Measurements from ENCODE around the gene CCL23.

DNA sequence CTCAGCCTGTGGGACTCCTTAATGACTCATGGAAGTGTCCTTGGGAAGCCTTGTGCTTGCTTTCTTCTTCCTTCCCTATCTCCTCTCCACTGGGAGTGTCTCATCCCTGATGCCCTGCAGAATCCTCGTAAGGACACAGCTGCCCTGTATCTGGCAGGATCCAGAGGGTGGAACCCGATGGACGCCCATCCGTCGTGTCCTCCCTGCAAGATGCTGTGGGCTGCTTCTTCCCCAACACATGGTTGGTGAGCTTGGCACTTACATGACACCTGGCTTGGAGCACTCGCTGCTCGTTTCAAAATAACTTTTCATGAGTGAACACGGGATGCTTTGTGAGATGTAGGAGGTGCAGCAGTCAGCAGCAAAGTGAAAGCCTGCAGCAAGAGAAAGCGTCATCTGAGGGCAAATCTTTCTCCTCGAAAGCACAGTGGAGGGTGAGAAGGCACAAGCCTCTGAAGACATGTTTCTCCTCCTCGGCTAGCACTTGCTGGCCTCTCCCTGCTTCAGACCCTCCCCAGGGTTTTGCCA lies 19.7 kb downstream of the CCL23 start:
- TF ChIP-seq, protein P1, sequence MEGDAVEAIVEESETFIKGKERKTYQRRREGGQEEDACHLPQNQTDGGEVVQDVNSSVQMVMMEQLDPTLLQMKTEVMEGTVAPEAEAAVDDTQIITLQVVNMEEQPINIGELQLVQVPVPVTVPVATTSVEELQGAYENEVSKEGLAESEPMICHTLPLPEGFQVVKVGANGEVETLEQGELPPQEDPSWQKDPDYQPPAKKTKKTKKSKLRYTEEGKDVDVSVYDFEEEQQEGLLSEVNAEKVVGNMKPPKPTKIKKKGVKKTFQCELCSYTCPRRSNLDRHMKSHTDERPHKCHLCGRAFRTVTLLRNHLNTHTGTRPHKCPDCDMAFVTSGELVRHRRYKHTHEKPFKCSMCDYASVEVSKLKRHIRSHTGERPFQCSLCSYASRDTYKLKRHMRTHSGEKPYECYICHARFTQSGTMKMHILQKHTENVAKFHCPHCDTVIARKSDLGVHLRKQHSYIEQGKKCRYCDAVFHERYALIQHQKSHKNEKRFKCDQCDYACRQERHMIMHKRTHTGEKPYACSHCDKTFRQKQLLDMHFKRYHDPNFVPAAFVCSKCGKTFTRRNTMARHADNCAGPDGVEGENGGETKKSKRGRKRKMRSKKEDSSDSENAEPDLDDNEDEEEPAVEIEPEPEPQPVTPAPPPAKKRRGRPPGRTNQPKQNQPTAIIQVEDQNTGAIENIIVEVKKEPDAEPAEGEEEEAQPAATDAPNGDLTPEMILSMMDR (IDR thresholded peaks at IDR 0.05), result no peak
- TF ChIP-seq POLR2A (IDR thresholded peaks at IDR 0.05), result no peak
- TF ChIP-seq EP300 (IDR thresholded peaks at IDR 0.05), result no peak
